Hepatocyte (in vitro differentiated cells): ENCODE measurements around the gene DYRK2. TPM values are rescaled to one million over a fixed set of nuclear protein-coding genes. Genes with fewer than 3 reads are reported as not detected.

ENCODE experiments used
- DNase-seq: peaks from one replicate; pipeline ENCODE4 v3.0.0-alpha.2; 2016; ENCODE audit warnings: low spot score
- H2AFZ ChIP-seq: fragments of 200-600 bp; sonication (generic); 2 replicates; pipeline ENCODE4 v1.6.0; 2016; ENCODE audit warnings: antibody characterized with exemption, mild to moderate bottlenecking
- H3K27ac ChIP-seq: fragments of 200-600 bp; sonication (generic); 2 replicates; pipeline ENCODE4 v1.5.1; 2016; ENCODE audit warnings: mild to moderate bottlenecking
- H3K27me3 ChIP-seq: fragments of 200-600 bp; sonication (generic); 2 replicates; pipeline ENCODE4 v1.6.1; 2016
- H3K36me3 ChIP-seq: fragments of 200-600 bp; sonication (generic); replicated peaks from 2 replicates; pipeline ENCODE4 v1.5.1; 2016; ENCODE audit warnings: low read depth; ENCODE audit not compliant: insufficient read depth
- H3K4me1 ChIP-seq: fragments of 200-600 bp; sonication (generic); 2 replicates; pipeline ENCODE4 v1.5.1; 2016; ENCODE audit warnings: mild to moderate bottlenecking, moderate library complexity; ENCODE audit not compliant: insufficient read depth
- H3K4me2 ChIP-seq: fragments of 200-600 bp; sonication (generic); 2 replicates; pipeline ENCODE4 v1.6.0; 2016
- H3K4me3 ChIP-seq: fragments of 200-600 bp; sonication (generic); 2 replicates; pipeline ENCODE4 v1.5.1; 2016; ENCODE audit warnings: mild to moderate bottlenecking
- H3K79me2 ChIP-seq: fragments of 200-600 bp; sonication (generic); 2 replicates; pipeline ENCODE4 v1.6.0; 2017; ENCODE audit warnings: mild to moderate bottlenecking
- H3K9me2 ChIP-seq: fragments of 200-600 bp; sonication (generic); replicated peaks from 2 replicates; pipeline ENCODE4 v1.6.0; 2017; ENCODE audit warnings: mild to moderate bottlenecking; ENCODE audit not compliant: insufficient read depth
- H3K9me3 ChIP-seq: fragments of 200-600 bp; sonication (generic); 2 replicates; pipeline ENCODE4 v1.5.1; 2016; ENCODE audit warnings: low read depth, mild to moderate bottlenecking
- H4K20me1 ChIP-seq: fragments of 200-600 bp; sonication (generic); 2 replicates; pipeline ENCODE4 v1.6.0; 2016; ENCODE audit warnings: mild to moderate bottlenecking; ENCODE audit not compliant: insufficient read depth, poor library complexity, severe bottlenecking
- EZH2 ChIP-seq: fragments of 200-600 bp; sonication (generic); IDR thresholded peaks from 2 replicates; pipeline ENCODE4 v1.6.1; 2016; ENCODE audit warnings: antibody characterized with exemption, mild to moderate bottlenecking, borderline replicate concordance
- EZH2phosphoT487 ChIP-seq: fragments of 200-600 bp; sonication (generic); IDR thresholded peaks from one replicate; pipeline ENCODE4 v1.6.1; 2018; ENCODE audit warnings: antibody characterized with exemption, mild to moderate bottlenecking, low read depth, moderate library complexity; ENCODE audit not compliant: unreplicated experiment, severe bottlenecking
- WGBS: methylation state at CpG from one replicate; pipeline ENCODE4 v1.1.6; 2016; ENCODE audit warnings: low lambda C conversion rate; ENCODE audit errors: missing lambda C conversion rate; 5-methylcytosine and 5-hydroxymethylcytosine counted together
- polyA plus RNA-seq: library from polyadenylated mRNA; unstranded; fragments of >200 nt; fragmentation: Nextera tagmentation; extraction: Ambion mirVana; gene quantifications from 2 replicates; pipeline ENCODE4 v1.2.1, GENCODE V29; 2016
- total RNA-seq: library from RNA; depleted of rRNA; stranded (reverse); fragments of >200 nt; gene quantifications from 2 replicates; pipeline ENCODE4 v1.2.3, GENCODE V29; 2014
- TF ChIP-seq, protein P1 (sequence below): fragments of 200-600 bp; sonication (generic); IDR thresholded peaks from 2 replicates; pipeline ENCODE4 v1.5.1; 2016; ENCODE audit warnings: antibody characterized with exemption, mild to moderate bottlenecking; ENCODE audit not compliant: poor library complexity

The DYRK2 gene
- total and polyA plus RNA-seq, 2 experiments from 2014 or later: 18.4 to 39.2 TPM

- Histone ChIP-seq H3K4me3 (no peak overlapping the region), H3K4me1 (peaks cover 5% of the 10 kb centered on the region), H3K27me3 (no peaks in the 10 kb centered on the region), H3K27ac (no peak overlapping the region), H3K9me2 (no peaks in the 10 kb centered on the region), H3K36me3 (no peaks in the 10 kb centered on the region), H2AFZ (no peak overlapping the region), H3K79me2 (peaks cover 100% of the 10 kb centered on the region), H3K4me2 (no peak overlapping the region), H4K20me1 (peaks cover 78% of the 10 kb centered on the region), H3K9me3 (no peaks in the 10 kb centered on the region)
- TF ChIP-seq EZH2 (no peak), EZH2phosphoT487 (no peak)
- TF ChIP-seq, protein P1, sequence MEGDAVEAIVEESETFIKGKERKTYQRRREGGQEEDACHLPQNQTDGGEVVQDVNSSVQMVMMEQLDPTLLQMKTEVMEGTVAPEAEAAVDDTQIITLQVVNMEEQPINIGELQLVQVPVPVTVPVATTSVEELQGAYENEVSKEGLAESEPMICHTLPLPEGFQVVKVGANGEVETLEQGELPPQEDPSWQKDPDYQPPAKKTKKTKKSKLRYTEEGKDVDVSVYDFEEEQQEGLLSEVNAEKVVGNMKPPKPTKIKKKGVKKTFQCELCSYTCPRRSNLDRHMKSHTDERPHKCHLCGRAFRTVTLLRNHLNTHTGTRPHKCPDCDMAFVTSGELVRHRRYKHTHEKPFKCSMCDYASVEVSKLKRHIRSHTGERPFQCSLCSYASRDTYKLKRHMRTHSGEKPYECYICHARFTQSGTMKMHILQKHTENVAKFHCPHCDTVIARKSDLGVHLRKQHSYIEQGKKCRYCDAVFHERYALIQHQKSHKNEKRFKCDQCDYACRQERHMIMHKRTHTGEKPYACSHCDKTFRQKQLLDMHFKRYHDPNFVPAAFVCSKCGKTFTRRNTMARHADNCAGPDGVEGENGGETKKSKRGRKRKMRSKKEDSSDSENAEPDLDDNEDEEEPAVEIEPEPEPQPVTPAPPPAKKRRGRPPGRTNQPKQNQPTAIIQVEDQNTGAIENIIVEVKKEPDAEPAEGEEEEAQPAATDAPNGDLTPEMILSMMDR: no peak
- no peak for DNase-seq
These were observed 7.3 kb downstream of the DYRK2 start for GRCh38 chr12:67655829-67656228.

DNA sequence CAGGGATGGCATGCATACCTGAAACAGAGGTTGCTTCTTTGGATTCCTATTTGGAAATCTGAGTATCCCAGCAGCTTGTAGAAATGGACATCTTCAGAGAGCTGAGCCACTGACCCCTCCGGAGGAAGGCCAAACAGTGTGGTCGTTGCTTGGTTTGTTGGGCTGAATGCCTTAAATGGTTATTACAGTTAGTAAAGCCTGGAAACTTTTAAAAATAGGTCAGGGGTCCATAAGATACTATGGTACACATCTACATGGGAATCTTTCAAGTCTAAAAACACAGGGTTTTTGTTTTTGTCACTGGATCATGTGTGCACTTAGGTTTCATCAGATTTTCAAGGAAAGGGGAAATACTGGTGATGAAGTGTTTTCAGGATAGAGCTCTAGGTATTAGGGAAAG lies 7.7 kb downstream of the DYRK2 start:
- TF ChIP-seq EZH2 (no peak), EZH2phosphoT487 (no peak)
- TF ChIP-seq, protein P1: no peak
- no peaks in the 10 kb centered on the region for H3K9me2 ChIP-seq
- DNase-seq: no peak
- WGBS: 87% methylated on average over 2 of the region's 2 CpGs
- no peaks in the 10 kb centered on the region for H3K9me3 ChIP-seq
- peaks cover 5% of the 10 kb centered on the region for H3K4me1 ChIP-seq
- no peak overlapping the region for H3K4me2 ChIP-seq
- no peak overlapping the region for H3K27ac ChIP-seq
- peaks cover 100% of the 10 kb centered on the region for H3K79me2 ChIP-seq
- no peak overlapping the region for H2AFZ ChIP-seq
- no peaks in the 10 kb centered on the region for H3K36me3 ChIP-seq
- no peaks in the 10 kb centered on the region for H3K27me3 ChIP-seq
- H3K4me3 ChIP-seq: no peak overlapping the region
- peaks cover 78% of the 10 kb centered on the region for H4K20me1 ChIP-seq

DNA sequence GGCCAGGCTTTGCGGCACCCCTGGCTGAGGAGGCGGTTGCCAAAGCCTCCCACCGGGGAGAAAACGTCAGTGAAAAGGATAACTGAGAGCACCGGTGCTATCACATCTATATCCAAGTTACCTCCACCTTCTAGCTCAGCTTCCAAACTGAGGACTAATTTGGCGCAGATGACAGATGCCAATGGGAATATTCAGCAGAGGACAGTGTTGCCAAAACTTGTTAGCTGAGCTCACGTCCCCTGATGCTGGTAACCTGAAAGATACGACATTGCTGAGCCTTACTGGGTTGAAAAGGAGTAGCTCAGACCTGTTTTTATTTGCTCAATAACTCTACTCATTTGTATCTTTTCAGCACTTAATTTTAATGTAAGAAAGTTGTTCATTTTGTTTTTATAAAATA lies 9.9 kb downstream of the DYRK2 start:
- no peaks in the 10 kb centered on the region for H3K4me1 ChIP-seq
- no peaks in the 10 kb centered on the region for H3K9me3 ChIP-seq
- no peak overlapping the region for H3K4me3 ChIP-seq
- no peak for DNase-seq
- peaks cover 94% of the 10 kb centered on the region for H3K79me2 ChIP-seq
- 93% methylated on average over 8 of the region's 8 CpGs for WGBS
- TF ChIP-seq, protein P1: no peak
- TF ChIP-seq EZH2 (no peak), EZH2phosphoT487 (no peak)
- no peak overlapping the region for H2AFZ ChIP-seq
- H3K27me3 ChIP-seq: no peaks in the 10 kb centered on the region
- no peaks in the 10 kb centered on the region for H3K36me3 ChIP-seq
- H3K4me2 ChIP-seq: no peak overlapping the region
- no peaks in the 10 kb centered on the region for H3K9me2 ChIP-seq
- H3K27ac ChIP-seq: no peak overlapping the region
- H4K20me1 ChIP-seq: peaks cover 68% of the 10 kb centered on the region

DNA sequence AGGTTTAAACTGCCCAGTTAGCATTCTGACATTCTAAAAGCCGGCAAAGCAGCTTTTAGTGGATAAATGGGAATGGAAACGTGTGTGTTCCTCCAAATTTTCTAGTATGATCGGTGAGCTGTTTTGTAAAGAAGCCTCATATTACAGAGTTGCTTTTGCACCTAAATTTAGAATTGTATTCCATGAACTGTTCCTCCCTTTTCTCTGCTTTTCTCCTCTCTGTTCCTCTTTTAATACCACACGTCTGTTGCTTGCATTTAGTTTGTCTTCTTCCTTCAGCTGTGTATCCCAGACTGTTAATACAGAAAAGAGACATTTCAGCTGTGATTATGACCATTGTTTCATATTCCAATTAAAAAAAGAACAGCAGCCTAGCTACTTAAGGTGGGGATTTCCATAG lies 10.7 kb downstream of the DYRK2 start:
- H3K79me2 ChIP-seq: peaks cover 89% of the 10 kb centered on the region
- TF ChIP-seq, protein P1: no peak
- no peak for TF ChIP-seq EZH2
- no peak for TF ChIP-seq EZH2phosphoT487
- no peak overlapping the region for H3K4me2 ChIP-seq
- H3K4me3 ChIP-seq: no peak overlapping the region
- H4K20me1 ChIP-seq: peaks cover 61% of the 10 kb centered on the region
- no peak overlapping the region for H2AFZ ChIP-seq
- WGBS: 82% methylated on average over 4 of the region's 4 CpGs
- no peaks in the 10 kb centered on the region for H3K36me3 ChIP-seq
- H3K4me1 ChIP-seq: no peaks in the 10 kb centered on the region
- no peaks in the 10 kb centered on the region for H3K9me3 ChIP-seq
- no peak overlapping the region for H3K27ac ChIP-seq
- no peaks in the 10 kb centered on the region for H3K27me3 ChIP-seq
- DNase-seq: no peak
- H3K9me2 ChIP-seq: no peaks in the 10 kb centered on the region
